Uterus (tissue), 2 donors: ENCODE measurements around the gene RNF112.

Experiments used
- CTCF ChIP-seq, 4 experiments: fragments of 200-600 bp in 2 of 4; fragments of 450-650 bp in 2 of 4; sonication (generic) in 2 of 4; IDR thresholded peaks; one replicate each; pipeline ENCODE4 v1.5.1; 2016 to 2019; ENCODE audit warnings: antibody characterized with exemption in 4 of 4, mild to moderate bottlenecking in 2 of 4, moderate library complexity in 1 of 4
- POLR2A ChIP-seq, 2 donors: fragments of 450-650 bp; IDR thresholded peaks; one replicate each; pipeline ENCODE4 v1.6.1; 2016; ENCODE audit warnings: antibody characterized with exemption in 2 of 2, mild to moderate bottlenecking in 1 of 2, moderate library complexity in 1 of 2

GRCh38 chr17:19369107-19369778, 41.8 kb upstream of the RNF112 start:
- TF ChIP-seq CTCF (IDR thresholded peaks at IDR 0.05) (no peak), POLR2A (IDR thresholded peaks at IDR 0.05) (no peak)
